ENCODE measurements around the gene ZCCHC3.
A peak's percentile ranks its signal among the peaks of the same experiment; 100 is the strongest.

The ZCCHC3 gene

GRCh38 chr20:301886-302848, 4.8 kb downstream of the ZCCHC3 start:
- Histone ChIP-seq H3K27ac (no peak overlapping the region), H3K4me1 (peaks cover 0 to 32% (median 23%) of the 10 kb centered on the region in 4 donors), H3K9me3 (no peaks in the 10 kb centered on the region), H3K27me3 (no peaks in the 10 kb centered on the region), H3K4me3 (no peak overlapping the region), H3K36me3 (peaks cover 0 to 10% (median 0%) of the 10 kb centered on the region in 3 donors)
- no peak for DNase-seq
- TF ChIP-seq CTCF (IDR thresholded peaks at IDR 0.05), result no peak
- intact Hi-C loops (cut with DNase I; ENCODE audit: low total_unique reads), result no loop called here

- no peak overlapping the region for H3K27ac ChIP-seq
- TF ChIP-seq CTCF (IDR thresholded peaks at IDR 0.05), result no peak
- H3K4me1 ChIP-seq, result peaks cover 0 to 20% (median 12%) of the 10 kb centered on the region in 4 donors
- intact Hi-C loops (cut with DNase I; ENCODE audit: low total_unique reads), result no loop called here
- no peaks in the 10 kb centered on the region for H3K27me3 ChIP-seq
- no peak overlapping the region for H3K4me3 ChIP-seq
- H3K9me3 ChIP-seq, result no peaks in the 10 kb centered on the region
- DNase-seq, result no peak
- peaks cover 0 to 10% (median 0%) of the 10 kb centered on the region in 3 donors for H3K36me3 ChIP-seq
These were observed 8.4 kb downstream of the ZCCHC3 start for GRCh38 chr20:305745-306144.

- intact Hi-C loops (cut with DNase I; ENCODE audit: low total_unique reads), result no loop called here
- TF ChIP-seq CTCF (IDR thresholded peaks at IDR 0.05), result no peak
- H3K27me3 ChIP-seq, result no peaks in the 10 kb centered on the region
- no peak overlapping the region for H3K4me3 ChIP-seq
- DNase-seq, result no peak
- H3K27ac ChIP-seq, result peak overlapping the region; percentile 92 to 94
- H3K36me3 ChIP-seq, result no peaks in the 10 kb centered on the region
- H3K9me3 ChIP-seq, result no peaks in the 10 kb centered on the region
- H3K4me1 ChIP-seq, result peaks cover 0 to 13% (median 9%) of the 10 kb centered on the region in 4 donors
These were observed 11.2 kb downstream of the ZCCHC3 start for GRCh38 chr20:308427-309038.

GRCh38 chr20:309306-309840, 12.0 kb downstream of the ZCCHC3 start:
- intact Hi-C loops (cut with DNase I; ENCODE audit: low total_unique reads), result no loop called here
- Histone ChIP-seq H3K9me3 (no peaks in the 10 kb centered on the region), H3K27ac (peak overlapping the region; percentile 92 to 94), H3K27me3 (no peaks in the 10 kb centered on the region), H3K4me3 (peak overlapping the region; percentile 54 to 65), H3K36me3 (no peaks in the 10 kb centered on the region), H3K4me1 (peaks cover 0 to 13% (median 9%) of the 10 kb centered on the region in 4 donors)
- DNase-seq, result no peak
- no peak for TF ChIP-seq CTCF (IDR thresholded peaks at IDR 0.05)

- intact Hi-C loops (cut with DNase I; ENCODE audit: low total_unique reads), result no loop called here
- peak; percentile 100 for DNase-seq
- Histone ChIP-seq H3K9me3 (no peaks in the 10 kb centered on the region), H3K27ac (peak overlapping the region; percentile 92 to 94), H3K4me1 (peaks cover 0 to 13% (median 9%) of the 10 kb centered on the region in 4 donors), H3K27me3 (no peaks in the 10 kb centered on the region), H3K36me3 (no peaks in the 10 kb centered on the region), H3K4me3 (peak overlapping the region; percentile 54 to 65)
- TF ChIP-seq CTCF (IDR thresholded peaks at IDR 0.05), result no peak
These were observed 12.7 kb downstream of the ZCCHC3 start for GRCh38 chr20:309841-310644.
